Measurements from ENCODE around the gene NRXN3.

Gene NRXN3

GRCh38 chr14:79209418-79209817 lies 1039.2 kb downstream of the NRXN3 start:
- H3K9me3 ChIP-seq (ENCODE audit: low read length), result no peaks in the 10 kb centered on the region
- H3K36me3 ChIP-seq (ENCODE audit: insufficient read depth, low read length), result no peaks in the 10 kb centered on the region
- no peaks in the 10 kb centered on the region for H3K4me1 ChIP-seq (ENCODE audit: insufficient read depth, low read length, severe bottlenecking)
- no peak overlapping the region for H2AFZ ChIP-seq (ENCODE audit: low read length)
- no peak overlapping the region for H3K4me2 ChIP-seq (ENCODE audit: low read length)
- no peaks in the 10 kb centered on the region for H3K79me2 ChIP-seq (ENCODE audit: insufficient read depth, low read length)
- no peaks in the 10 kb centered on the region for H4K20me1 ChIP-seq (ENCODE audit: insufficient read depth, low read length)
- H3K4me3 ChIP-seq (ENCODE audit: low read depth, low read length, poor library complexity, severe bottlenecking), result no peak overlapping the region
- no peaks in the 10 kb centered on the region for H3F3A ChIP-seq (ENCODE audit: insufficient read depth, low read length)
- H3K27ac ChIP-seq (ENCODE audit: low read depth, low read length, poor library complexity, severe bottlenecking), result no peak overlapping the region
- no peaks in the 10 kb centered on the region for H3K9me2 ChIP-seq (ENCODE audit: low read depth, low read length)
- H3K27me3 ChIP-seq (ENCODE audit: insufficient read depth, low read length), result no peaks in the 10 kb centered on the region
- no peak overlapping the region for H3K9ac ChIP-seq (ENCODE audit: low read length)
- TF ChIP-seq CTCF (IDR thresholded peaks at IDR 0.05; ENCODE audit: low read length), result no peak
- no peak for TF ChIP-seq EZH2 (IDR thresholded peaks at IDR 0.05; ENCODE audit: borderline replicate concordance, low read length)

GRCh38 chr14:79225815-79226214 lies 1055.6 kb downstream of the NRXN3 start:
- Histone ChIP-seq H3K4me3 (ENCODE audit: low read depth, low read length, poor library complexity, severe bottlenecking) (no peak overlapping the region), H3K36me3 (ENCODE audit: insufficient read depth, low read length) (no peaks in the 10 kb centered on the region), H3K27me3 (ENCODE audit: insufficient read depth, low read length) (no peaks in the 10 kb centered on the region), H3K9me2 (ENCODE audit: low read depth, low read length) (no peaks in the 10 kb centered on the region), H3F3A (ENCODE audit: insufficient read depth, low read length) (no peaks in the 10 kb centered on the region), H3K4me1 (ENCODE audit: insufficient read depth, low read length, severe bottlenecking) (no peaks in the 10 kb centered on the region), H3K9ac (ENCODE audit: low read length) (no peak overlapping the region), H4K20me1 (ENCODE audit: insufficient read depth, low read length) (no peaks in the 10 kb centered on the region), H3K79me2 (ENCODE audit: insufficient read depth, low read length) (no peaks in the 10 kb centered on the region), H3K9me3 (ENCODE audit: low read length) (no peaks in the 10 kb centered on the region), H3K4me2 (ENCODE audit: low read length) (no peak overlapping the region), H2AFZ (ENCODE audit: low read length) (no peak overlapping the region), H3K27ac (ENCODE audit: low read depth, low read length, poor library complexity, severe bottlenecking) (no peak overlapping the region)
- no peak for TF ChIP-seq EZH2 (IDR thresholded peaks at IDR 0.05; ENCODE audit: borderline replicate concordance, low read length)
- TF ChIP-seq CTCF (IDR thresholded peaks at IDR 0.05; ENCODE audit: low read length), result no peak

- Histone ChIP-seq H2AFZ (ENCODE audit: low read length) (no peak overlapping the region), H3K9me2 (ENCODE audit: low read depth, low read length) (no peaks in the 10 kb centered on the region), H3K79me2 (ENCODE audit: insufficient read depth, low read length) (no peaks in the 10 kb centered on the region)
Measured at GRCh38 chr14:79229383-79229909, 1059.3 kb downstream of the NRXN3 start.

More at GRCh38 chr14:79229383-79229909, 1059.3 kb downstream of the NRXN3 start:
- H3K9me3 ChIP-seq (ENCODE audit: low read length), result no peaks in the 10 kb centered on the region
- no peaks in the 10 kb centered on the region for H3F3A ChIP-seq (ENCODE audit: insufficient read depth, low read length)
- H3K36me3 ChIP-seq (ENCODE audit: insufficient read depth, low read length), result no peaks in the 10 kb centered on the region
- no peaks in the 10 kb centered on the region for H3K27me3 ChIP-seq (ENCODE audit: insufficient read depth, low read length)
- H3K4me2 ChIP-seq (ENCODE audit: low read length), result no peak overlapping the region
- no peak overlapping the region for H3K9ac ChIP-seq (ENCODE audit: low read length)
- no peaks in the 10 kb centered on the region for H4K20me1 ChIP-seq (ENCODE audit: insufficient read depth, low read length)
- H3K4me3 ChIP-seq (ENCODE audit: low read depth, low read length, poor library complexity, severe bottlenecking), result no peak overlapping the region
- H3K4me1 ChIP-seq (ENCODE audit: insufficient read depth, low read length, severe bottlenecking), result no peaks in the 10 kb centered on the region
- TF ChIP-seq EZH2 (IDR thresholded peaks at IDR 0.05; ENCODE audit: borderline replicate concordance, low read length) (no peak), CTCF (IDR thresholded peaks at IDR 0.05; ENCODE audit: low read length) (no peak)
- no peak overlapping the region for H3K27ac ChIP-seq (ENCODE audit: low read depth, low read length, poor library complexity, severe bottlenecking)

Data from OCI-LY1 (cell line).